Lung (tissue), 10 donors: ENCODE data around the gene ZNG1B. TPM values are rescaled to one million over a fixed set of nuclear protein-coding genes. Genes with fewer than 3 reads are reported as not detected.
"Not testable (repeated sequence)": the region's sequence is repeated elsewhere in the genome, so short reads cannot be mapped to it uniquely, and the experiment has no call there.

ENCODE experiments used
- ATAC-seq: fragments of 200-7000 bp; cut with Tn5 transposase; one replicate; pipeline ENCODE4 v1.9.1; 2020; ENCODE audit warnings: moderate number of reproducible peaks; ENCODE audit not compliant: insufficient read depth, low FRiP score
- DNase-seq, 3 donors: peaks; one replicate each; pipeline ENCODE4 v3.0.0-alpha.2; 2013 to 2017
- H3K27ac ChIP-seq, 2 donors: one replicate each; pipeline ENCODE4 v1.5.1; 2013; ENCODE audit warnings: mild to moderate bottlenecking in 2 of 2, moderate library complexity in 2 of 2, control low read depth in 1 of 2, inconsistent platforms in 1 of 2, low read depth in 1 of 2, low read length in 1 of 2
- H3K27me3 ChIP-seq, 3 donors: one replicate each; pipeline ENCODE4 v1.5.1; 2013; ENCODE audit warnings: low read length in 2 of 3; ENCODE audit not compliant: control insufficient read depth in 3 of 3, insufficient read depth in 3 of 3
- H3K36me3 ChIP-seq, 4 donors: one replicate each; pipeline ENCODE4 v1.5.1; 2013; ENCODE audit warnings: low read length in 4 of 4, mild to moderate bottlenecking in 1 of 4, moderate library complexity in 1 of 4; ENCODE audit not compliant: control insufficient read depth in 4 of 4, insufficient read depth in 4 of 4
- H3K4me1 ChIP-seq, 5 donors: one replicate each; pipeline ENCODE4 v1.5.1; 2013; ENCODE audit warnings: low read length in 5 of 5, mild to moderate bottlenecking in 2 of 5, moderate library complexity in 1 of 5; ENCODE audit not compliant: control insufficient read depth in 5 of 5, insufficient read depth in 5 of 5
- H3K4me3 ChIP-seq: one replicate; pipeline ENCODE4 v1.5.1; 2013; ENCODE audit warnings: mild to moderate bottlenecking, control low read depth, moderate library complexity
- H3K9ac ChIP-seq, 2 donors: one replicate each; pipeline ENCODE4 v1.5.1; 2013; ENCODE audit warnings: low read length in 2 of 2, control low read depth in 1 of 2; ENCODE audit not compliant: insufficient read depth in 1 of 2
- H3K9me3 ChIP-seq, 4 donors: one replicate each; pipeline ENCODE4 v1.5.1; 2013; ENCODE audit warnings: low read length in 3 of 4, mild to moderate bottlenecking in 1 of 4, moderate library complexity in 1 of 4; ENCODE audit not compliant: control insufficient read depth in 4 of 4, insufficient read depth in 3 of 4
- WGBS, 2 donors: extraction: QIAGEN DNeasy Blood & Tissue Kit; methylation state at CpG; one replicate each; pipeline ENCODE4 v1.1.7; 2013; 5-methylcytosine and 5-hydroxymethylcytosine counted together
- polyA plus RNA-seq, 2 donors: library from polyadenylated mRNA; stranded (reverse); fragments of 200-250 nt; gene quantifications; one replicate each; pipeline ENCODE4 v1.2.1, GENCODE V29; 2013
- total RNA-seq, 2 donors: library from RNA; depleted of rRNA in 1 of 2; stranded (reverse); fragments of >200 nt in 1 of 2; gene quantifications; one replicate each; pipeline ENCODE4 v1.2.1, GENCODE V29; 2014 to 2021
- donor health status: Bipolar disorder and iron deficiency.
- donor health status: healthy.
- donor health status: DM: yes; HTN: yes; CAD: no.

Gene ZNG1B
- total and polyA plus RNA-seq, 4 donors = 25.8 to 37.1 (median 33.0) TPM

DNA sequence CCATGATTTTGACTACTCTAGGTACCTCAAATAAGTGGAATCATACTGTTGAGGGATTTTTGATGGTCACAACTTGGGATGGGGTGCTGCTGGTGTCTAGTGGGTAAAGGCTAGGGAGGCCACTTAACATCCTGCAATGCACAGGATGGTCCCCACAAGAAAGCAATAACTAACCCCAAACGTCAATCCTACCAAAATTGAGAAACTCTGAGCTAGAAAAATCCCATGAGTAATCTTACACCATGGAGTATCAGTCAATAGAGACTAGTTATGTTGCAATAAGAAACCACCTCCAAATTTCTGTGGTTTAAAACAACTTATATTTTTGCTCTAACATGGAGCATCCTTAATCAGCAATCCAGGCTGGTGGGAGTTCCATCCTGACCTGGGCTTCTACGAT, 79.5 kb downstream of the ZNG1B start:
- not testable (repeated sequence) for H3K4me3 ChIP-seq, H3K9me3 ChIP-seq, ATAC-seq, H3K27me3 ChIP-seq, H3K4me1 ChIP-seq, DNase-seq, H3K9ac ChIP-seq, H3K27ac ChIP-seq, H3K36me3 ChIP-seq
- WGBS, 2 donors = no CpG with 5 or more reads among the region's 2 CpGs

DNA sequence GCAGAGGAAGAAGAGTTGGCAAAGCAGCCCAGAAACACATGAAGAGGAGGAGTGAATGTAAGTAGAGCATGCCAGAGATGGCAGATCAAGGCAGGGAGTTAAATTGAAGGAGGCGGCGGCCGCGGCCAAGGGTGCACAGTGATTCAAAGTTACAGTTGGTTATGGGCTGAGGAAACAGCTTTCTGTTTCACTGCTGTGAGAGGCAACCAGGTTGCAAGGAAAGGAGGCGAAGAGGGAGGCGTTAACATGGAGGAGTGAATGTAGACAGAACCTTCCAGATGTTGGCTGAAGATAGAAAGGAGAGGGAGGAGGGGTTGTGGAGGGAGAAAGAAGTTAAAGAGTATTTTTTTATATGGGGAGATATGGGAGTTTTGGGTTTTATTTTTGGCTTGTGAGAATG, 83.3 kb downstream of the ZNG1B start:
- not testable (repeated sequence) for DNase-seq, H3K4me1 ChIP-seq, H3K27ac ChIP-seq, H3K9ac ChIP-seq, H3K4me3 ChIP-seq, ATAC-seq, H3K36me3 ChIP-seq, H3K9me3 ChIP-seq, H3K27me3 ChIP-seq
- WGBS, 2 donors = 85 to 88% methylated on average over 6 of the region's 6 CpGs

DNA sequence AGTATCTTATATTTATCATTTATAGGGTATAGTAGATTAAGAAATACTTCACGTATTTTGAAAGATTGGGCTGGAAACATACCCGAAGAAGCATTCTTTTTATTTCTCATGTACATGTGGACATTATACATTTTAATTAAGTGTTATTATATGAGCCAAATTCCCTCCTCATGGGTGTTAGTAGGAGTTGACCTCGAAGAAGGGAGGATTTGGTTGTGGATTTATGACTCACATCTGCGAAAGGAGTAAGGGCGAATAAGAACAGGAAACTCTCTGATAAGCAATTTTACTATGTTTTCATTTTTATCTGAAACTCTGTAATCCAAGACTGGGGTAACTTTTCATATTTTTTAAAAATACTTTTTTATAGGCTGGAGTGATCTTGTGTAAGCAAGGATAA, 84.0 kb downstream of the ZNG1B start:
- not testable (repeated sequence) for H3K4me3 ChIP-seq, DNase-seq, H3K27me3 ChIP-seq, H3K9me3 ChIP-seq, H3K36me3 ChIP-seq, H3K9ac ChIP-seq, ATAC-seq, H3K27ac ChIP-seq, H3K4me1 ChIP-seq
- WGBS, 2 donors = 70 to 75% methylated on average over 5 of the region's 5 CpGs

DNA sequence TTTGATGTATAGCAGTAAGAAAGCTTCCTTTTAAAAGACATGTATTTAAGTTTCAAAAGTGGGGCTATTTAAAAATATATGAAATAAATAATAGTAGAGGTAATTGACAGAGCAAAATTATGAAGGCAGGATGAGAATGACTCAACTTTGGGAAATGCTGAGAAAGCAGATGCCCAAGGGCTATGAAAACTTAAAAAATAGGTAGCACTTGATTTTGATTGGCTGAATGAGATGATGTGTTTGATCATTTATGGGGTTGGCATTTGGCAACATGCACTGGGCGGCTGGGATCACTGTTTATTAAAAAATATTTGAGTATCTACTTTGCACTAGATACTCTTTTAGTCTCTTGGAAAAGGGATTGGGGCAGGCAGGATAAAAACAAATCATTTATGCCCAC, 87.5 kb downstream of the ZNG1B start:
- DNase-seq, H3K9ac ChIP-seq, H3K36me3 ChIP-seq, ATAC-seq, H3K27me3 ChIP-seq, H3K4me1 ChIP-seq, H3K27ac ChIP-seq, H3K9me3 ChIP-seq, H3K4me3 ChIP-seq: not testable (repeated sequence)
- WGBS, 2 donors = 65 to 75% methylated on average over 1 of the region's 1 CpG

DNA sequence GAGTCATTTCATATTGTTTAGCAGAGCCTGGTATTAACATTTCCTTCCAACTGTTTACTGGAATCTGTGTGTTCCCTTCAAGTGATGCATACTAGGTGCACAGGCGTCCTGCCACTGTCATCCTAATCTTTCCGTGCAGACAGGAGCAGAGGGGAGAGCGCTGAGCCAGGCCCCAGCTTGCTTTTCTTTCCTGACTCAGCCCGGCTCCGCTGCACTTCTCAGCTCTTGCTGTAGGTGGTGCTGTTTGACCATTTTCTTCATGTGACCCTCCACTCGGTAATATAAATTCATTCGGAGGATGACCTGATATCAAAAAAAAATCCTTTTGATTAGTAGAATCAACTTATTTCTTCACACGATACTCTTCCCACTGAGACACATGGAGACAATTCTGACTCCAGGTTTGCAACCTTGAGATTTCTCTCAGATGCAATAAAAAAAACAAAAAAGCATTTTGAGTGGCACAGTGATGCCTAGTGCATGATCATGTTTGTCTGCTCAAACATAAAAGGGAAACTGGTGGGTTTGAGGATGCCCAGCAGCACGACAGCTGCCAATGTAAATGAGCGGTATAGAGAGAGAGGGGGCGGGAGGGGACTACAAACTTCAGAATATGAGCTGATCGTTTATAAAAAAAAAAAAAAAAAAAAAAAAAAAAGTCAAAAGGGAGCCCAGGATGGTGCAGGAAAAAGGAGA, 90.0 kb downstream of the ZNG1B start:
- WGBS, 2 donors = 13 to 15% methylated on average over 4 to 6 of the region's 12 CpGs
- not testable (repeated sequence) for H3K4me1 ChIP-seq

DNA sequence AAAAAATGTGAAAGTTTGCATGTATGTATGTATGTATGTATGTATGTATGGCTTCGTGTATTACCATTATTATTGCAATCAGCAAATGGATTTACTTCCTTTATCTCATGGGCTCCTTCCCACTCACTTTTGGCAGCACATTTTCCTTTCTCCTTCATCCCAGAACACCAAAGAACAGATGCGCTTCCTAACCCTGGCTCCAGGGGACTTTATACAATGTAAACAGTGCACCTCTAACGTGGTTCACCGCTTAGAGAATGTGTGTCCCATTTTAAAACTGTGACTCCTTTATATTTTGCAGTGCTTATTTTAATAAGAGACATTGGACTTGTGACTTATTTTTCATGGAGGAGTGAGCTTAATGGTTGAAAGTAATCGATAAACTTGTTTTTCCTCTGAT, 90.6 kb downstream of the ZNG1B start:
- not testable (repeated sequence) for ATAC-seq
- 60 to 61% methylated on average over 3 to 4 of the region's 5 CpGs for WGBS, 2 donors

More for the DNA sequence above, 90.0 kb downstream of the ZNG1B start:
- H3K27me3 ChIP-seq, H3K27ac ChIP-seq, H3K4me3 ChIP-seq, H3K9ac ChIP-seq, DNase-seq, H3K36me3 ChIP-seq, H3K9me3 ChIP-seq: not testable (repeated sequence)
- peak; percentile 96 for ATAC-seq

DNA sequence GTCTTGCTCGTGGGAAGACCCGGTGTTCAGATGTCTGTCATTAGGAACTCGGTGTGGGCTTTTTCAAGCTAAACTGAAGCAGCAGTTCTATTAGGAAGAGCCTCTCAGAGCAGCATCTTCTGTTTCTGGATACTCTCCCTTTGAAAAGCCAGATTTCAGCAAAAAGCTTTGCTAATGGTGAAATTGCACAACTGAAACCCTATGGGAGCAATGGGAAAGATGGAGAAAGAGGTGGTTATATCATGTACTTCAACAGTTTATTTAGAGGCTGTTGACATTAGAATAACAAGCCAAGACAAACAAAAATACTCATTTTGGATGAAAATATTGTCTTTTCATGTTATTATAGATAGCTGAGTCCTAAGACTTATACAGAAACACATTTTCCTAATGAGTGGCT, 91.4 kb downstream of the ZNG1B start:
- H3K9ac ChIP-seq, H3K4me1 ChIP-seq, H3K4me3 ChIP-seq, H3K27ac ChIP-seq, DNase-seq, H3K36me3 ChIP-seq, ATAC-seq, H3K9me3 ChIP-seq, H3K27me3 ChIP-seq: not testable (repeated sequence)
- WGBS, 2 donors = 63 to 95% methylated on average over 3 of the region's 3 CpGs

More for the DNA sequence above, 90.6 kb downstream of the ZNG1B start:
- not testable (repeated sequence) for H3K9me3 ChIP-seq, H3K4me3 ChIP-seq, H3K27ac ChIP-seq, H3K9ac ChIP-seq, H3K4me1 ChIP-seq, H3K36me3 ChIP-seq, H3K27me3 ChIP-seq, DNase-seq

DNA sequence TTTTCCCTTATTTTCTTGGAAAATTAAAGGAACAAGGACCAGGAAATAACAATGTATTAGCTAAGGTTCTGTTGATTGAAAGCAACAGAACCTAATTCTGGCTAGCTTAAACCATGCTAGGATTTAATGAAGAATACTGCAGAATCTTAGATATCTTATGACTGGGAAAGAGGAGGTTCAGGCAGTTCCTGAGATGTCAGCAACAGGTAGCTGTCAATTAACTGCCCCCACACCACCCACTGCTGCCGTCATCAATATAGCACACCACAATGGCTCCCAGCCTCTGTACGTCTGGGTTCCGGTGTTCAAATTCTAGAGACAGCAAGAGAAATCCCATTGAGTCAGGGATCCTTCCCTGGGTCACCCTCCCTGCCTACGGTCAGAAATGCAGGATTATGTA, 95.5 kb downstream of the ZNG1B start:
- ATAC-seq, H3K4me1 ChIP-seq, H3K36me3 ChIP-seq, H3K9ac ChIP-seq, H3K27me3 ChIP-seq, DNase-seq, H3K27ac ChIP-seq, H3K4me3 ChIP-seq, H3K9me3 ChIP-seq: not testable (repeated sequence)
- 75 to 86% methylated on average over 1 of the region's 4 CpGs for WGBS, 2 donors
